GM10248 (cell line): ENCODE measurements around the gene CACNB4.

ENCODE experiments used
- CTCF ChIA-PET: fragments of 300-600 bp; sonication (Branson Sonifier 250); formaldehyde crosslinking; extraction: SDS; loops from one replicate; lab custom pipeline; 2021; ENCODE audit warnings: antibody characterized with exemption; lab: Yijun Ruan, JAX
- POLR2A ChIA-PET: fragments of 350-650 bp; sonication (Branson Sonifier 250); formaldehyde crosslinking; extraction: SDS; loops from one replicate; lab custom pipeline; 2020; ENCODE audit warnings: antibody characterized with exemption; lab: Yijun Ruan, JAX
- DNase-seq: peaks from one replicate; pipeline ENCODE4 v3.0.0; 2012; ENCODE audit errors: extremely low spot score
- CTCF ChIP-seq: IDR thresholded peaks from 2 replicates; pipeline ENCODE4 v1.5.1; 2012; ENCODE audit warnings: mild to moderate bottlenecking, low read depth; ENCODE audit errors: extremely low read depth, missing control alignments, control extremely low read depth

Gene CACNB4

GRCh38 chr2:152068226-152068625, 30.6 kb downstream of the CACNB4 start:
- no peak for TF ChIP-seq CTCF
- ChIA-PET POLR2A (no interaction called here), CTCF (no interaction called here)
- no peak for DNase-seq

- CTCF ChIA-PET: no interaction called here
- TF ChIP-seq CTCF: no peak
- POLR2A ChIA-PET: no interaction called here
- no peak for DNase-seq
These were observed 31.0 kb downstream of the CACNB4 start for GRCh38 chr2:152067823-152068222.

DNA sequence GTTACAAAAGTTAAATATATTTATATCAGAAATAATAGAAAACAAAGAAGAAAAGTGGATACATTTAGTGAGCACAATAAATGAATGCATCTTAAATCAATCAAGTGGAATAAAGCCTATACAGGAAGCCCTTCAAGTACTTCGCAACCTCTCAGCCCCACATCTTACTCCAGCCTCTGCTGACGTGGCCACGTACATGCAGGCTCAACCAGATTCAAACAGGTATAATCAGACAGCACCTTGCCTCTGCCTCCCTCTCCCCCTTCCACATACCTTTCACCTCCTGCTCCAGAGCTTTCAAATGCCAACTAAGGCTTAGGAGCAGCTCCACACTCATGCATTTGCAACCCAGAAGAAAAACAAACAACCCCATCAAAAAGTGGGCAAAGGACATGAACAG, 32.9 kb downstream of the CACNB4 start:
- ChIA-PET CTCF (no interaction called here), POLR2A (no interaction called here)
- TF ChIP-seq CTCF: no peak
- DNase-seq: no peak

DNA sequence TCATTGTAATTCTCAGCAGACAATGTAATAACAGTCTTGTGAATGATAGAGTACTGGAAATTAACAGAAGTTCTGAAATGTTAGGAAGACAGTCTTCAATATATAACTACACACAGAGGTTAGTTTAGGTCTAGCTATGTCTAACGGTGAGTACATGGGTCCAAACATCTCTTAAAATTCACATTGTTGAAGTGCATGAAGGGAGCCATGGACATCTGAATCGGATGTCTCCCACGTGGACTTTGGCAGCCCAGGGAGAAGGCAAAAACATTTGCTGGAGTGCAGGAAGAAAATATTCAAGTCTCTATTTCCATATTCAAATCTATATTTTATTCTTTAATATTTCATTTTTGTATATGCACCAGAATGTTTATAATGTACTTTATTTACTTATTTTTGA, 34.8 kb downstream of the CACNB4 start:
- ChIA-PET POLR2A (no interaction called here), CTCF (interaction anchor here (1.0 to 2.1 kb wide), 9 partner anchors 9 to 81 kb away, joined by 3 to 12 read pairs (median 3); no protein-coding TSS in a partner anchor)

GRCh38 chr2:152063325-152063924, 35.4 kb downstream of the CACNB4 start:
- DNase-seq: no peak
- TF ChIP-seq CTCF: no peak
- ChIA-PET POLR2A (no interaction called here), CTCF (interaction anchor here (0.7 to 3.4 kb wide), 10 partner anchors 8 to 81 kb away, joined by 3 to 14 read pairs (median 4); no protein-coding TSS in a partner anchor)

More for the DNA sequence above, 34.8 kb downstream of the CACNB4 start:
- TF ChIP-seq CTCF: no peak
- no peak for DNase-seq

- DNase-seq: no peak
- TF ChIP-seq CTCF: no peak
- ChIA-PET POLR2A (no interaction called here), CTCF (interaction anchor here (0.7 to 3.4 kb wide), 8 partner anchors 9 to 82 kb away, joined by 3 to 14 read pairs (median 5); no protein-coding TSS in a partner anchor)
These were observed 36.4 kb downstream of the CACNB4 start for GRCh38 chr2:152062125-152063091.
